Activated T-cell treated with anti-CD3 and anti-CD28 coated beads, Interleukin-2, amount 50 U/mL, for 24 hours (primary cell): Measurements from ENCODE around the gene OR10G6.
"Not testable (repeated sequence)": the region's sequence is repeated elsewhere in the genome, so short reads cannot be mapped to it uniquely, and the experiment has no call there.

ENCODE experiments used
- DNase-seq: peaks from one replicate; pipeline ENCODE4 v3.0.0-alpha.2; 2020
- H3K27ac Mint-ChIP-seq: 2 replicates; pipeline ENCODE4 v1.8.0; 2020; ENCODE audit warnings: mild to moderate bottlenecking, mixed read lengths
- H3K27me3 Mint-ChIP-seq: 2 replicates; pipeline ENCODE4 v1.8.0; 2020; ENCODE audit warnings: mixed read lengths
- H3K36me3 Mint-ChIP-seq: 2 replicates; pipeline ENCODE4 v1.8.0; 2020; ENCODE audit warnings: low read depth, mixed read lengths
- H3K4me1 Mint-ChIP-seq: 2 replicates; pipeline ENCODE4 v1.8.0; 2020; ENCODE audit warnings: low read depth, mixed read lengths
- H3K4me3 Mint-ChIP-seq: 2 replicates; pipeline ENCODE4 v1.8.0; 2020; ENCODE audit warnings: mild to moderate bottlenecking, moderate library complexity, mixed read lengths
- H3K9me3 Mint-ChIP-seq: 2 replicates; pipeline ENCODE4 v1.8.0; 2020; ENCODE audit warnings: mixed read lengths

Gene OR10G6

GRCh38 chr11:123995119-123995518, at the start of gene OR10G6:
OR10G6 (minus strand) TSS chr11:123995161; CDS start chr11:123995161, 0 bp downstream.
- H3K4me3 Mint-ChIP-seq, result no peak within 1 kb of the TSS
- H3K27ac Mint-ChIP-seq, result no peak within 1 kb of the TSS
- no peak for DNase-seq
- H3K4me1 Mint-ChIP-seq, result no peaks in the 10 kb centered on the region
- no peaks in the 10 kb centered on the region for H3K9me3 Mint-ChIP-seq
- no peaks in the 10 kb centered on the region for H3K36me3 Mint-ChIP-seq
- peaks cover 3% of the 10 kb centered on the region for H3K27me3 Mint-ChIP-seq

- H3K4me3 Mint-ChIP-seq, result no peak overlapping the region
- DNase-seq, result no peak
- no peak overlapping the region for H3K27ac Mint-ChIP-seq
- H3K9me3 Mint-ChIP-seq, result no peaks in the 10 kb centered on the region
- H3K36me3 Mint-ChIP-seq, result no peaks in the 10 kb centered on the region
- H3K27me3 Mint-ChIP-seq, result peaks cover 3% of the 10 kb centered on the region
- no peaks in the 10 kb centered on the region for H3K4me1 Mint-ChIP-seq
Observed at GRCh38 chr11:124043420-124043819, 48.5 kb upstream of the OR10G6 start.

GRCh38 chr11:124041254-124041653, 46.3 kb upstream of the OR10G6 start, which contains the start of gene OR10G7:
OR10G7 (minus strand) TSS chr11:124041325; CDS start chr11:124039001, 2,324 bp downstream.
- no peak within 1 kb of the TSS for H3K4me3 Mint-ChIP-seq
- no peaks in the 10 kb centered on the region for H3K36me3 Mint-ChIP-seq
- H3K4me1 Mint-ChIP-seq, result no peaks in the 10 kb centered on the region
- no peak within 1 kb of the TSS for H3K27ac Mint-ChIP-seq
- no peak for DNase-seq
- no peaks in the 10 kb centered on the region for H3K9me3 Mint-ChIP-seq
- H3K27me3 Mint-ChIP-seq, result peaks cover 13% of the 10 kb centered on the region

GRCh38 chr11:124039557-124039956, 44.6 kb upstream of the OR10G6 start:
- no peaks in the 10 kb centered on the region for H3K36me3 Mint-ChIP-seq

GRCh38 chr11:124036666-124037065, 41.7 kb upstream of the OR10G6 start:
- Mint-ChIP-seq H3K27ac (no peak overlapping the region), H3K4me3 (no peak overlapping the region), H3K4me1 (no peaks in the 10 kb centered on the region), H3K36me3 (no peaks in the 10 kb centered on the region), H3K9me3 (no peaks in the 10 kb centered on the region), H3K27me3 (peaks cover 20% of the 10 kb centered on the region)
- DNase-seq, result no peak

More at GRCh38 chr11:124039557-124039956, 44.6 kb upstream of the OR10G6 start:
- no peak for DNase-seq
- H3K27me3 Mint-ChIP-seq, result peaks cover 17% of the 10 kb centered on the region
- no peaks in the 10 kb centered on the region for H3K9me3 Mint-ChIP-seq
- H3K4me3 Mint-ChIP-seq, result no peak overlapping the region
- H3K4me1 Mint-ChIP-seq, result no peaks in the 10 kb centered on the region
- no peak overlapping the region for H3K27ac Mint-ChIP-seq

GRCh38 chr11:124026498-124026897, 31.5 kb upstream of the OR10G6 start, which contains the start of gene OR10G8:
OR10G8 (plus strand) TSS chr11:124026798; CDS start chr11:124029623, 2,825 bp downstream.
- Mint-ChIP-seq H3K4me1 (no peaks in the 10 kb centered on the region), H3K4me3 (no peak within 1 kb of the TSS), H3K36me3 (no peaks in the 10 kb centered on the region), H3K27me3 (peaks cover 4% of the 10 kb centered on the region), H3K9me3 (no peaks in the 10 kb centered on the region), H3K27ac (no peak within 1 kb of the TSS)
- DNase-seq, result no peak

GRCh38 chr11:124015837-124016236, 20.9 kb upstream of the OR10G6 start:
- DNase-seq, H3K4me1 Mint-ChIP-seq, H3K9me3 Mint-ChIP-seq, H3K27ac Mint-ChIP-seq, H3K27me3 Mint-ChIP-seq, H3K36me3 Mint-ChIP-seq, H3K4me3 Mint-ChIP-seq: not testable (repeated sequence)

GRCh38 chr11:124012697-124013096, 17.7 kb upstream of the OR10G6 start, which contains the start of gene OR10G4:
OR10G4 (plus strand) TSS chr11:124012997; CDS start chr11:124015575, 2,578 bp downstream.
- H3K36me3 Mint-ChIP-seq, result no peaks in the 10 kb centered on the region
- H3K9me3 Mint-ChIP-seq, result no peaks in the 10 kb centered on the region
- H3K27ac Mint-ChIP-seq, result no peak within 1 kb of the TSS
- H3K27me3 Mint-ChIP-seq, result peaks cover 8% of the 10 kb centered on the region
- H3K4me1 Mint-ChIP-seq, result no peaks in the 10 kb centered on the region
- no peak for DNase-seq
- H3K4me3 Mint-ChIP-seq, result no peak within 1 kb of the TSS

GRCh38 chr11:123979311-123979710, 15.7 kb downstream of the OR10G6 start:
- Mint-ChIP-seq H3K27me3 (no peaks in the 10 kb centered on the region), H3K36me3 (no peaks in the 10 kb centered on the region), H3K9me3 (peaks cover 7% of the 10 kb centered on the region), H3K4me3 (no peak overlapping the region), H3K4me1 (no peaks in the 10 kb centered on the region), H3K27ac (no peak overlapping the region)
- DNase-seq, result no peak

GRCh38 chr11:123977731-123978347, 17.1 kb downstream of the OR10G6 start, which contains the start of gene OR10S1:
OR10S1 (minus strand) TSS chr11:123977781; CDS start chr11:123977664, 117 bp downstream.
- Mint-ChIP-seq H3K9me3 (peaks cover 6% of the 10 kb centered on the region), H3K27me3 (no peaks in the 10 kb centered on the region), H3K4me1 (no peaks in the 10 kb centered on the region)

GRCh38 chr11:123976770-123977560, 18.0 kb downstream of the OR10G6 start:
- H3K27ac Mint-ChIP-seq, result no peak overlapping the region

More at GRCh38 chr11:123977731-123978347, 17.1 kb downstream of the OR10G6 start, which contains the start of gene OR10S1:
- no peak for DNase-seq
- Mint-ChIP-seq H3K27ac (no peak within 1 kb of the TSS), H3K4me3 (no peak within 1 kb of the TSS), H3K36me3 (no peaks in the 10 kb centered on the region)

GRCh38 chr11:123973816-123974215, 21.1 kb downstream of the OR10G6 start:
- DNase-seq, result no peak
- Mint-ChIP-seq H3K36me3 (no peaks in the 10 kb centered on the region), H3K27ac (no peak overlapping the region), H3K27me3 (no peaks in the 10 kb centered on the region), H3K4me1 (no peaks in the 10 kb centered on the region), H3K9me3 (no peaks in the 10 kb centered on the region), H3K4me3 (no peak overlapping the region)

More at GRCh38 chr11:123976770-123977560, 18.0 kb downstream of the OR10G6 start:
- no peak for DNase-seq
- Mint-ChIP-seq H3K36me3 (no peaks in the 10 kb centered on the region), H3K4me3 (no peak overlapping the region), H3K4me1 (no peaks in the 10 kb centered on the region), H3K27me3 (no peaks in the 10 kb centered on the region), H3K9me3 (no peaks in the 10 kb centered on the region)

GRCh38 chr11:123956752-123957151, 38.2 kb downstream of the OR10G6 start:
- Mint-ChIP-seq H3K4me3 (no peak overlapping the region), H3K27ac (no peak overlapping the region), H3K9me3 (peaks cover 7% of the 10 kb centered on the region)

GRCh38 chr11:123945132-123945531, 49.8 kb downstream of the OR10G6 start:
- no peaks in the 10 kb centered on the region for H3K36me3 Mint-ChIP-seq
- DNase-seq, result no peak
- no peak overlapping the region for H3K27ac Mint-ChIP-seq
- H3K4me1 Mint-ChIP-seq, result no peaks in the 10 kb centered on the region
- peaks cover 5% of the 10 kb centered on the region for H3K27me3 Mint-ChIP-seq
- H3K4me3 Mint-ChIP-seq, result no peak overlapping the region
- H3K9me3 Mint-ChIP-seq, result no peaks in the 10 kb centered on the region

More at GRCh38 chr11:123956752-123957151, 38.2 kb downstream of the OR10G6 start:
- Mint-ChIP-seq H3K4me1 (no peaks in the 10 kb centered on the region), H3K36me3 (no peaks in the 10 kb centered on the region), H3K27me3 (no peaks in the 10 kb centered on the region)
- DNase-seq, result no peak
